Nephron (organoid): ENCODE results near the gene STT3B.

Experiments used
- H3K27ac Mint-ChIP-seq, 3 experiments: 2 replicates each; pipeline ENCODE4 v1.8.0; 2020; ENCODE audit warnings: mixed read lengths in 3 of 3, mild to moderate bottlenecking in 2 of 3, moderate library complexity in 1 of 3
- H3K27me3 Mint-ChIP-seq: 2 replicates; pipeline ENCODE4 v1.8.0; 2021; ENCODE audit warnings: low read depth, mild to moderate bottlenecking, moderate library complexity, mixed read lengths
- H3K36me3 Mint-ChIP-seq: 2 replicates; pipeline ENCODE4 v1.8.0; 2020; ENCODE audit warnings: low read depth, mixed read lengths
- H3K4me1 Mint-ChIP-seq: 2 replicates; pipeline ENCODE4 v1.8.0; 2020; ENCODE audit warnings: mixed read lengths
- H3K4me3 Mint-ChIP-seq, 3 experiments: 2 replicates each; pipeline ENCODE4 v1.8.0; 2020; ENCODE audit warnings: mild to moderate bottlenecking in 3 of 3, mixed read lengths in 3 of 3, moderate library complexity in 2 of 3
- H3K9me3 Mint-ChIP-seq: 2 replicates; pipeline ENCODE4 v1.8.0; 2020; ENCODE audit warnings: mixed read lengths
- TF ChIP-seq, protein P1 (sequence below), 3 experiments: fragments of 200-600 bp; sonication (generic); IDR thresholded peaks; one replicate each; pipeline ENCODE4 v1.5.0; 2021; ENCODE audit warnings: antibody characterized with exemption in 3 of 3; ENCODE audit not compliant: unreplicated experiment in 3 of 3

STT3B gene

DNA sequence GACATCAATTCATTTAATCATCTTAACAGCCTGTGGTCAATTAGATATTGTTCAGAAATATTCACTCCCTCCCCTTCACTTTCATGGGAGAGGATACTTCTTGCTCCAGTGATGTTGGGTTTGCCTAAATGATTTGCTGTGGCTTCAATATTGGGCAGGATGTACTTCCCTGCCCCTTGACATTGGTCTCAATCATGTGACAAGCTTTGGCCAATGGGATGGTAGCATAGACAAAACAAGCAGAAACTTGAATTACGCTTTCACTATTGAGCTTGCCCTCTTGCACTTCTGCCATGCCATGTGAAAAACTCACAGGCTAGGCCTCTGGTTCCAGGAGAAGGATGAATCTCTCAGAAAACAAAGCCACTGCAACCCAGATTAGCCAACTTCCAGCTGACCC lies 42.2 kb upstream of the STT3B start:
- no peaks in the 10 kb centered on the region for H3K36me3 Mint-ChIP-seq
- no peak overlapping the region for H3K27ac Mint-ChIP-seq
- no peak overlapping the region for H3K4me3 Mint-ChIP-seq
- peaks cover 7% of the 10 kb centered on the region for H3K9me3 Mint-ChIP-seq
- H3K4me1 Mint-ChIP-seq = peaks cover 3% of the 10 kb centered on the region
- H3K27me3 Mint-ChIP-seq = no peaks in the 10 kb centered on the region
- TF ChIP-seq, protein P1, sequence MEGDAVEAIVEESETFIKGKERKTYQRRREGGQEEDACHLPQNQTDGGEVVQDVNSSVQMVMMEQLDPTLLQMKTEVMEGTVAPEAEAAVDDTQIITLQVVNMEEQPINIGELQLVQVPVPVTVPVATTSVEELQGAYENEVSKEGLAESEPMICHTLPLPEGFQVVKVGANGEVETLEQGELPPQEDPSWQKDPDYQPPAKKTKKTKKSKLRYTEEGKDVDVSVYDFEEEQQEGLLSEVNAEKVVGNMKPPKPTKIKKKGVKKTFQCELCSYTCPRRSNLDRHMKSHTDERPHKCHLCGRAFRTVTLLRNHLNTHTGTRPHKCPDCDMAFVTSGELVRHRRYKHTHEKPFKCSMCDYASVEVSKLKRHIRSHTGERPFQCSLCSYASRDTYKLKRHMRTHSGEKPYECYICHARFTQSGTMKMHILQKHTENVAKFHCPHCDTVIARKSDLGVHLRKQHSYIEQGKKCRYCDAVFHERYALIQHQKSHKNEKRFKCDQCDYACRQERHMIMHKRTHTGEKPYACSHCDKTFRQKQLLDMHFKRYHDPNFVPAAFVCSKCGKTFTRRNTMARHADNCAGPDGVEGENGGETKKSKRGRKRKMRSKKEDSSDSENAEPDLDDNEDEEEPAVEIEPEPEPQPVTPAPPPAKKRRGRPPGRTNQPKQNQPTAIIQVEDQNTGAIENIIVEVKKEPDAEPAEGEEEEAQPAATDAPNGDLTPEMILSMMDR (IDR thresholded peaks at IDR 0.05; ENCODE audit: unreplicated experiment in 3 of 3) = no peak

DNA sequence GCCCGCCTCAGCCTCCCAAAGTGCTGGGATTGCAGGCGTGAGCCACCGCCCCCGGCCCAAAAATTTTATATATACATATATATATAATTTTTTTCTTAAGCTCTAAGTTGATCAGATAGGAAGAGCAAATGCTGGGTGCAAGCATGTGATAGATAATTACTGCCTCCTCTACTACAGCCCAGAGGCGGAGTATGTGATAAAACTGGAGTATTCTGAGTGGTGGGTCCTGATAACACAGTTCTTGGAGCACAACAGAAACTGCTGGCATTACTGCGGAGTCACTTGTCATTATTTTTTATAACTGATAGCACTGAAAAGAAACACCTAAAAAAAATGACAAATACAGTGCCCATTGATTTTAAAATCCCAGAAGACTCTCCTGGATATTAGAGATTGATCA lies 41.1 kb upstream of the STT3B start:
- Mint-ChIP-seq H3K27ac (no peak overlapping the region), H3K9me3 (peaks cover 7% of the 10 kb centered on the region), H3K36me3 (no peaks in the 10 kb centered on the region), H3K27me3 (no peaks in the 10 kb centered on the region), H3K4me1 (peaks cover 14% of the 10 kb centered on the region), H3K4me3 (no peak overlapping the region)
- TF ChIP-seq, protein P1 (IDR thresholded peaks at IDR 0.05; ENCODE audit: unreplicated experiment in 3 of 3) = no peak

- Mint-ChIP-seq H3K27ac (no peak overlapping the region), H3K36me3 (no peaks in the 10 kb centered on the region), H3K9me3 (peaks cover 7% of the 10 kb centered on the region), H3K27me3 (no peaks in the 10 kb centered on the region), H3K4me3 (no peak overlapping the region), H3K4me1 (peaks cover 16% of the 10 kb centered on the region)
- TF ChIP-seq, protein P1 (IDR thresholded peaks at IDR 0.05; ENCODE audit: unreplicated experiment in 3 of 3) = no peak
These were observed 39.6 kb upstream of the STT3B start for GRCh38 chr3:31493149-31493548.

DNA sequence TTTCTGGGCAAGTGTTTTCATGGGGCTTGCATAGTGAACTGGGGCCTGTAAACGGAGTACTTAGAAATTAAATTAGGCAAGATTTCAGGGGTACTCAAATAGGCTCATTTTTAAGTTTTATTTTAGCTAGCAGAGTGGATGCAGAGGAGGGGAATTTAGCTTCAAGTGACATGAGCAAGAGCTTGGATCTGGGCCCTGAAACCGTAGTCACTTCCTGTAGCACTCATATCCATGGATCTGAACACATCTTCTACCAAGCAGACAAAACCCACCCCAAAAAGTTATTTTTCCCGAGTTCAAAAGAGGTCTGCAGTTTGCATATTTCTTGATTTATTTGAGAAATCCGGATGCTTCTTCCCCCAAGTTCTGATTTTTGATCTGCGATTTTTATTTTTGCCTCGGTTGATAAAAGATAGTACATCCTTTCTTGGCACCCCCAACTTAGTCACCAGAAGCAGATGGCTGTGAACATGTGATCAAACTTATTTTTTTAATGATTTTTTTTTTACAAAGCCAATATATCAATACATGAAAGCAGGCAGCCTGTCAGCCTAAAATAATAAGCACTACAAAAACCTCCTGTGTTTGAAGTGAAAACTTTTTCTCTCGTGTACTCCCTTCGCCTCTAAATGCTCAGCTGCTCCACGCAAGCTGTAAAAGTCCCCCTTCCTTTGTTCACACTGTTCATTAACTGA lies 36.6 kb upstream of the STT3B start:
- Mint-ChIP-seq H3K9me3 (peaks cover 5% of the 10 kb centered on the region), H3K27me3 (peaks cover 3% of the 10 kb centered on the region), H3K36me3 (no peaks in the 10 kb centered on the region), H3K4me1 (peaks cover 16% of the 10 kb centered on the region), H3K27ac (peak overlapping the region; percentile 20 to 85 (median 59)), H3K4me3 (no peak overlapping the region)
- TF ChIP-seq, protein P1 (IDR thresholded peaks at IDR 0.05; ENCODE audit: unreplicated experiment in 3 of 3) = no peak

DNA sequence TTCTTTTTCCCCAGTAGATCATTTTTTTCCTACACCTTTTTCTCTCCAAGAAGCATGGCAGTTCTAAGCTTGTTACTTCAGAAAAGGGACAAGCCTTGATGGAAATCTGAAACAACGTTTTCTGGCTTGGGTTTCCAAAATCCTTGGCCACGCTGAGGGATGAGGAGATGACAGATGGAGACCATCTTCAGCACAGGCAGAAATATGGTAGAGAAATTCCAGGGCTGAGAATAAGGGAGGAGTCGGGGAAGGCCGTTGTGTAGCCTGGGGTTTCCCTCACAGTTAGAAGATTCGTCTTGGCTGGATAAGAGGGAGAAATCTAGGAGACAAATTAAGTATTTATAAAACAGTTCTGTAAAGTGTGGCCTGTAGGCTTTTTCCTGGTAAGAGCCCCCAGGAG lies 33.9 kb upstream of the STT3B start:
- no peak overlapping the region for H3K27ac Mint-ChIP-seq
- no peak overlapping the region for H3K4me3 Mint-ChIP-seq
- H3K9me3 Mint-ChIP-seq = no peaks in the 10 kb centered on the region
- no peaks in the 10 kb centered on the region for H3K36me3 Mint-ChIP-seq
- peaks cover 16% of the 10 kb centered on the region for H3K4me1 Mint-ChIP-seq
- H3K27me3 Mint-ChIP-seq = peaks cover 4% of the 10 kb centered on the region
- TF ChIP-seq, protein P1 (IDR thresholded peaks at IDR 0.05; ENCODE audit: unreplicated experiment in 3 of 3) = no peak

GRCh38 chr3:31499281-31499680 lies 33.4 kb upstream of the STT3B start:
- H3K27ac Mint-ChIP-seq = no peak overlapping the region
- peaks cover 4% of the 10 kb centered on the region for H3K27me3 Mint-ChIP-seq
- H3K9me3 Mint-ChIP-seq = no peaks in the 10 kb centered on the region
- H3K4me1 Mint-ChIP-seq = peaks cover 16% of the 10 kb centered on the region
- no peak overlapping the region for H3K4me3 Mint-ChIP-seq
- TF ChIP-seq, protein P1 (IDR thresholded peaks at IDR 0.05; ENCODE audit: unreplicated experiment in 3 of 3) = no peak
- H3K36me3 Mint-ChIP-seq = no peaks in the 10 kb centered on the region
